NCI-H748 treated with DMSO at 0.1 percent for 48 hours (cell line): ENCODE results near the gene DPP8.
"Not testable (repeated sequence)": the region's sequence is repeated elsewhere in the genome, so short reads cannot be mapped to it uniquely, and the experiment has no call there.

Experiments
- DNase-seq: peaks from one replicate; lab custom pipeline; 2025; lab: John Stamatoyannopoulos, UW

DPP8 gene

DNA sequence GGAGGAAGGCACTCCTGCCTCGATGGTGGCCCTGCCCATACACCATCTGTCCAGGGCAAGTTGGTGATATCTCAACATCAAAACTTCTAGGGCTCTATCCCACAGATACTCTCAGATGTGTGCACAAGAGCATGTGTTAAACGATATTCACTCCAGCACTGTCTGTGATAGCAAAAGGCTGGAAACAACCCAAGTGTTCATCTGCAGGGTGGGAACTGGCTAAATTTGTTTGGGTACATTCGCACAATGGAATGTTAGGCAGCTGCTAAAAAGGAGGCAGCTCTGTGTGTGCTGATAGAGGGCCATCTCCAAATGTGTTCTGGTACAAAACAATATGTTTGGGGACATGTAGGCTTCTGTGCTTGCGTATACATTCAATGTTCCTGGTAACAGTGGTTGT, 114.5 kb downstream of the DPP8 start:
- no peak for DNase-seq

DNA sequence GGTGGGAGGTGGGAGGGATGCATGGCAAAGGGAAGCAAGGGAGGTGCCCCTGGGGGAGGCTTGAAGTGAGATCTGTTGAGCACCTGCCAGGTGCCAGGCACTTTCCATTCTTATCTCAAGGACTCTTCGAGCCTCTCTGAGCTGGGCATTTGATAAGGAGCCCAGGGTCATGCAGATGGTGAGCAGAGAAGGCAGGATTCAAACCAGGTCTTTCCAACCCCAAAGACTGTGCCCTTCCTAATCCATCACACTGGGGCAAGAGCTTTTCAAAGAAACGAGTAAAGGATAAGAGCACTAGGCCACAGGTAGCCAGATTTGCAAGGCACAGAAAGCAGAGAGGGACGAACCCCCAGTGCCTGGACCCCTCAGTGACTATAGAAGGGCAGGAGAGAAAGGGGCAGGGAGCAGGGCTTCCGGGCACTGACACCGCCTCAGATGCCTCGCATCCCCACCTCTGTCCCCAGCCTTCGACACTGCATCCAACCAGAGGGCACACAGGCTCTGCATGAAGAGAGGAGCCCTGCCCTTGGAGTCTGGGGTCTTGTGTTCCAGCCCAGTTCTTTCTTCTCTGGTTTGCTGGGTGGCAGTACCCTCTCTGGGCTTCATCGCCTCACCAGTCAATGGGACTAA, 115.8 kb downstream of the DPP8 start:
- no peak for DNase-seq

DNA sequence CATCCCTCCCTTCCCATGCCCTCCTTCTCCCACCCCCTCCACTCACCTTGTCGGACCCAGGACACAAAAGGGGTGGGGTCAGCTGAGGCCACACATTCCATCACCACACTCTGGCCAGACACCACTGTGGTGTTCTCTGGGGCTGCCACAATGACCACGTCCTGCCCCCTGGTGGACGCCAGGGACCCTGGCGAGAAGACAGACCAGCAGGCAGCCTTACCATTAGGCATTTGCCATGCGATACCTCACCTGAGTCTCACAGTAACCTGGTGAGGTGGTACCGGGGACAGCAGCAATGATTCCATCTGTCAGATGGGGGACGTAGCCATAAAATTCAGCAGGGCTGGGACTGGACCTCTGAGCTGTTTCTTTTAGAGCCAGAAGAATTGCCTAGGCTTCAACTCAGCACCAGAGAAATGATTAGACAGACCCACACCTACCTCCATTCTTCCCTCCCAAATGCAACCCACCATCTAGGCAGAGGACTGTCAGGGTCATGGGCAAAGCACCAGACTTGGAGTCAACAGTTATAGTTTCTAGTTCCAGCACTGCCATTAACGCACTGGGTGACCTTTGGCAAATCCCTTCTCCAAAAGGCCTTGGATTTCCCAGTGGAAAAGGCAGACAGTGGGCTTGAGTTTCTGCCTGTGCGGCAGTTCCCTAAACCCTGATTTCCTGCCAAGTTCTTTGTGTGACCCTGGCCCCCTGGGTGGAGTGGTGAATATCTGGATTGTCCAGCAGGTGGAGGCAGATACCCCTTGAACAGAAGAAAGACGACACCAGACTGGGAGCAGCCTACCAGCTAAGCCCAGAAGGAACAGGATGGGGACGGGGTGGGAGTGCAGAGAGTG, 116.5 kb downstream of the DPP8 start:
- DNase-seq = peak; percentile 22

DNA sequence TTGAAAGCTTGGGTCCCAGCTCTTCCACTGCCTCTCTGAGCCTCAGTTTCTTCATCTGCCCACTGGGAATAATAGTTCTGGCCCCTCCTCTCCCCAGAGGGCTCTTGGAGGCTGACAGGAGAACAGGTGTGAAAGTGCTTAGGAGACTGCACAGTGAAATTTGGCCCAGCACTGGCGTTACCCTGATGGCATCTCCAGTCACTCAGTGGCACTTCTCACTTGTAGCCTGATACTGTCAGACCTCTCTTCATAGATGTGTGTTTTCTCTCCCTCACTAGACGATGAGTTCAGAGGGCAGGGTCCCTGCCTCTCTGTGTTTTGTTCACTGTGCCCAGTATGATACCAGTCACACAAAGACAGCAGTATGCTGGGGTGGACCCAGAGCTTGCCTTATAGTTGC, 117.5 kb downstream of the DPP8 start:
- no peak for DNase-seq

DNA sequence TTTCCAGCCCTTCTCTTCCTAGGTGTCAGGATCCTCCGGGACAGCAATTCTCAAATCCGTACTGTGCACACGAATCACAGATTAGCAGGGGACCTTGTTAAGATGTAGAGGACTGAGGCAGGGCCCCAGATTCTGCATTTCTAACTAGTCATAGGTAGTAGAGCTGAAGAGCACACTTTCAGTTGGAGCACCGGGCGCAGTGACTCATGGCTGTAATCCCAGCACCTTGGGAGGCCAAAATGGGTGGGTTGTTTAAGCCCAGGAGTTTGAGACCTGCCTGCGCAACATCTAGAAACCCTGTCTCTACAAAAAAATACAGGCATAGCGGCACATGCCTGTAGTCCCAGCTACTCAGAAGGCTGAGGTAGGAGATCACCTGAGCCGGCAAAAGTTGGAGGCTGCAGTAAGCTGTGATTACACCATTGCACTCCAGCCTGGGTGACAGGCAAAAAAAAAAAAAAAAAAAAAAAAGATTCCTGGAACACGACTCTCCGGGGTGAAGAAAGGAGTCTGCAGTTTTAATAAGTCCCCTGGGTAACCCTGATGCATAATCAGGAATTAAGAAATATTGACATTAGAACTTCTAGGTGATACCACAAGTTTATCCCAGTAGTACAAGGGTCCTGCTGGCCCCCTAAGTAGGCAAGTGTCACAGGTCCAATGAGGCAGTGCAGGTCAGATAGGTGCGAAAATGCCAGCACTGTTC, 118.3 kb downstream of the DPP8 start:
- no peak for DNase-seq

DNA sequence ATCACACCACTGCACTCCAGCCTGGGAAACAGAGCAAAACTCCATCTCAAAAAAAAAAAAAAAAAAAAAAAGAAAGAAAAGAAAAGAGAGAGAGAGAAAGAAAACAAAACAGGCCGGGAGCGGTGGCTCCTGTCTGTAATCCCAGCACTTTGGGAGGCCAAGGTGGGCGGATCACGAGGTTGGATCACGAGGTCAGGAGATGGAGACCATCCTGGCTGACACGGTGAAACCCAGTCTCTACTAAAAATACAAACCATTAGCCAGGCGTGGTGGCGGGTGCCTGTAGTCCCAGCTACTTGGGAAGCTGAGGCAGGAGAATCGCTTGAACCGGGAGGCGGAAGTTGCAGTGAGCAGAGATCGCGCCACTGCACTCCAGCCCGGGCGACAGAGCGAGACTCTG, 119.0 kb downstream of the DPP8 start:
- DNase-seq = not testable (repeated sequence)

DNA sequence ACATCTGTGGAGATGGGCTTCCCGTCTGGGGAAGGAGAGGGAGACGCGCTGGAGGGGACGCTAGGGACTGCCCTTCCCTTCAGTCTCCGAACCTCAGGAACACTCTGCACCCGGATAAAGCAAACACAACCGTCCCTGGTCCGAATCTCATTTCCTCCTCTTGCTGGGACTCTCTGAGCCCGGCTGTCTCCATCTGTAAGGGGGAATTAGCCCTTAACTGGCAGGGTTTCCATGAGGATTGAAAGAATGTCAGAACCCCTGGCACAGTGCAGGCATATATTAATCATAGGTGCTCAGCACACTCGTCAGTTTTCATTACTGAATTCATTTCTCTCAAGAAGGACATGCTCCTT, 120.5 kb downstream of the DPP8 start:
- DNase-seq = no peak

DNA sequence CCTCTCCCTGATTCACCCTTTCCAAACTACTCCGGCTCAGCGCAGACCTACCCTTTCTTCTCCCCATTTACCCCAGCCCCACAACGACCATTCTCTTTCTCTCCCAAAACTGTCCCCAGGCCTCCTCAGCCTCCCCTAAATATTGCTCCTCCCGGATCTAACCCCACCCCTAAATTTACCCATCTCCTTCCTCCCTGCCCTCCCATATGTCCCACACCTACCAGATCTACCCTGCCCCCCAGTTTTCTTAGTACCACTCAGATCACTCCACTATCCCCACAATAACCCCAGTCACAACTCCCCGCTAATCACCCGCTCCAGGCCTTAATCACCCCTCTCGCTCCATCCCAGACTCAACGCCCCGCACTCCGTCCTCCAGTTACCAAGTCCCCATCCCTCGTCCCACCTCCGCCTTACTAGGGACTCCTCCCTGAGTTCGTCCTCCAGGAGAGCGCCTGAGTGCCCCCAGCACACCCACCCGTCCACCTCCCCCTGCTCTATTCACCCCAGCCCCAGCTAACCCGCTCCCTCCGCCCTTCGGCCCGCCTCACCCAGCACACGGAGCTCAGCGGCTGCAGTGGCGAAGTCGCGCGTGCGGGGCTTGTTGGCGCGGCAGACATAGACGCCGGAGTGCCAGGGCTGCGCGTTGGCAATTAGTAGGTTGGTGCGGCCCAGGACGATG, 121.1 kb downstream of the DPP8 start:
- no peak for DNase-seq

DNA sequence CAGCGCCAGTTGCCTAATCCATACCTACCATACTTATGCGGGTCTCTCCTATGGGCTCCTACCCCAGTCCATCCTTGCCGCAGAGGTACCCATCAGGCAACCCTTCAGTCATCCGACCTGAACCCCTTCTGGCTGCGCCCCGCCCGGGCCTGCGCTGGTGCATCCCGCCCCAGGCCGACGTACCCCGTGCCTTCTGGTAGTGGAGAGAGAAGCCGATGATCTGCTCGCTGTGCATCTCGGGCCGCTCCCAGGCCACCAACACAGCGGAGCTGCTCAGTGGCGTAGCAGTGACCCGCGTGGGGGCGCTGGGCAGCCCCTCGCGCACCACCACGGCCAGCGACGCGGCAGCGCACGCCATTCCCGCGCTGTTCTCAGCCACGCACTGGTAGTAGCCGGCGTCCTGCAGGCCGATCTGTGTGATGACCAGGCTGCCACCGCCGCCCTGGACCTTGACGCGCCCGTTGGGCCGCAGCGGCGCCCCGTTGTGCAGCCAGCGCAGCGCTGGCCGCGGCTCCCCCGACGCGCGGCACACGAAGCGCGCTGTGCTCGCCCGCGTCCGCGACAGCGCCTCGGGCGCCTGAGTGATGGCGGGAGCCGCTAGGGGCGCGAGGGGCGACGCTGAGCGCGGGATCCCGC, 121.8 kb downstream of the DPP8 start:
- no peak for DNase-seq

DNA sequence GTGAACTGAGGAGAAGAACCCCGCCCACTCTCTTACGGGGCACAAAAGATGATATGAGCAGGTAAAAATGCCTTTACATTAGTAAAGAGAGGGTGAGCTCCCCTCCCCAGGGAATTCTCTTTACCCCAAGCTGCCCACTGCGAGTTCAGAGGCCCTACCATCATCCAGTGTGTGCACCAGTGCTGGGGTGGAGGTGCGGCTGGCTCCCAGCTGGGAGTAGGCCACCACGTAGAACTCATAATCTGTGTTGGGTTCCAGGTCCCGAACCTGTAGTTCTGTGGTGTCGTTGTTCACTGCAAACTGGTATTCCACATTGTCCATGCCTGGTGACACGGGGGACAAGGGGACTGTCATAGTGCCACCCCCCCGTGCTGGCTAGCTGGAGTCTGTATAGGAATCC, 122.6 kb downstream of the DPP8 start:
- DNase-seq = no peak

DNA sequence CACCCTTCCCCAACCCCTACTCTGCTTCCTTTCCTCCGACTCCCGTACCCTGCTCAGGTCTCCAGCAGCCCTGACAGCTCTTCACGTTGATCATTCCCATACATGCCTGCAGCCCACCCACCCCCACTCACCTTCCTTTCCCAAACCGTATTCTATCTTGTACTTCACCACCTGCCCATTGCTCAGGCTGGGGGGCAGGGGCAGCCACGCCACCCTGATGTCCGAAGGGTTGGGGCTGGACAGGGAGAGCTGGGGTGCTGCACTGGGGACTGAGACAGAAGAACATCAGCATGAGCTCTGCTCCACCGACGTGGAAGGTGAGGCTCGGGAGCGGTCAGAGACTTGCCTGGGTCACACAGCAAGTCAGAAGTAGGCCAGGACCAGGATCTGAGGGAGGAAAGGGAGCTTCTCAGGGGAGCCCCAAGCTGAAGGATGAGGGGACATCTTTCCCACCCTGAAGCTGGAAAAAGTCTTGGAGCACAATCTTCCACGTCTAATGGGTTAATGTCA, 123.2 kb downstream of the DPP8 start:
- DNase-seq = no peak

DNA sequence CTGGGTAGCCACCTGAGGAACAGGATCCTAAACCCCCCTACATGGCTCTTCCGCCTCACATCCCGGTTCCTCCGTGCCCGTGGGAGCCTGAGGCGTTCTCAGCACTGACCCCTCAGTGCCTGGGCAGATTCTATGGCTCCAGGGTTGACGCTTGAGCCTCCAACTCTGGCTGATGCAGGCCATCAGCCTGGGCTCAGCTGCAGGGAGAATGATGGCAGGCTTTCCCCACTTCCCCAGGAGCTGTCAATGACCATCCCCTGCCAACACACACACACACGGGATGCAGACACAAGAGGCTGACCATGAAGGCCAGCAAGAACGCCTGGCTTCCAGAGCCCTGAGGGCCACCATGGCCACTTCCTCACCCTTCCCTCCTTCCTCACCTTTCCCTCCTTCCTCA, 123.9 kb downstream of the DPP8 start:
- no peak for DNase-seq

DNA sequence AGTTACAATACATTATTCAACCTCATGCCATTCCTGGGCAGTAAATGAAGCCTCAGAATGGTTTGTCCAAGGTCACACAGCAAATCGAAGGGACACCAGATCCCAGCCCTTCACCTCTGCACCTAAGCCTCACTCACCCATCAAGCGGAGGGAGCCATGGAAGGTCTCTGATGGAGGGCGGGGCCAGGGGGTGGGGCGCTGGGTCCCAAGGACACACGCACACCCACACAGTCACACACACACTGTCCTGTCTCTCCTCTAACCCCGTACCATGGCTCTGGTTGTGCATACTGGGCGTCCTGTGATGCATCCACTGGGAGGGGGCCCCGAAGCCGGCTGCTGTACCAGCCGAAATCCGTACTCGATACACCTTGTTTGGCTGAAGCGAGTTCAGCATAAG, 124.4 kb downstream of the DPP8 start:
- DNase-seq = no peak
